ENCODE results near the gene SLC38A11. TPM values are rescaled to one million over a fixed set of nuclear protein-coding genes. Genes with fewer than 3 reads are reported as not detected.

Gene SLC38A11
- total RNA-seq, 1 experiment from 2014 or later, result not detected

GRCh38 chr2:164903204-164903603 lies 52.1 kb downstream of the SLC38A11 start:
- ChIA-PET POLR2A (interaction anchor here (0.6 to 3.2 kb wide), 7 partner anchors 10 to 163 kb away, joined by 3 to 26 read pairs (median 5); partner anchors contain the start of gene COBLL1), CTCF (interaction anchor here (0.6 to 3.8 kb wide), 4 partner anchors 12 to 274 kb away, joined by 3 to 30 read pairs (median 4); partner anchors contain the start of gene COBLL1)
- intact Hi-C loops (cut with micrococcal nuclease), result no loop called here
- Mint-ChIP-seq H3K27me3 (ENCODE audit: insufficient read depth, unreplicated experiment) (no peaks in the 10 kb centered on the region), H3K4me3 (ENCODE audit: unreplicated experiment) (no peak overlapping the region), H3K27ac (ENCODE audit: low read depth, unreplicated experiment) (no peak overlapping the region), H3K9me3 (ENCODE audit: unreplicated experiment) (no peaks in the 10 kb centered on the region), H3K36me3 (ENCODE audit: insufficient read depth, unreplicated experiment) (no peaks in the 10 kb centered on the region), H3K4me1 (ENCODE audit: insufficient read depth, unreplicated experiment) (peaks cover 23% of the 10 kb centered on the region)
- peak; percentile 59 for DNase-seq (ENCODE audit: unreplicated experiment)
- no peak for TF ChIP-seq CTCF (IDR thresholded peaks at IDR 0.05; ENCODE audit: unreplicated experiment)
- no TSS peak for BruUV-seq (replicated peaks)

GRCh38 chr2:164899121-164899520 lies 56.2 kb downstream of the SLC38A11 start:
- no peaks in the 10 kb centered on the region for H3K36me3 Mint-ChIP-seq (ENCODE audit: insufficient read depth, unreplicated experiment)

GRCh38 chr2:164898475-164898874 lies 56.9 kb downstream of the SLC38A11 start:
- no peaks in the 10 kb centered on the region for H3K9me3 Mint-ChIP-seq (ENCODE audit: unreplicated experiment)
- no peak for DNase-seq (ENCODE audit: unreplicated experiment)
- H3K36me3 Mint-ChIP-seq (ENCODE audit: insufficient read depth, unreplicated experiment), result no peaks in the 10 kb centered on the region
- intact Hi-C loops (cut with micrococcal nuclease), result no loop called here
- CTCF ChIA-PET, result interaction anchor here (2.3 kb wide), 1 partner anchor 55 kb away, joined by 11 read pairs; no protein-coding TSS in a partner anchor
- no peak overlapping the region for H3K4me3 Mint-ChIP-seq (ENCODE audit: unreplicated experiment)
- POLR2A ChIA-PET, result interaction anchor here (1.1 to 1.4 kb wide), 2 partner anchors 12 to 15 kb away, joined by 4 to 8 read pairs; no protein-coding TSS in a partner anchor
- H3K27me3 Mint-ChIP-seq (ENCODE audit: insufficient read depth, unreplicated experiment), result no peaks in the 10 kb centered on the region
- peaks cover 22% of the 10 kb centered on the region for H3K4me1 Mint-ChIP-seq (ENCODE audit: insufficient read depth, unreplicated experiment)
- H3K27ac Mint-ChIP-seq (ENCODE audit: low read depth, unreplicated experiment), result no peak overlapping the region
- TF ChIP-seq CTCF (IDR thresholded peaks at IDR 0.05; ENCODE audit: unreplicated experiment), result no peak
- BruUV-seq (replicated peaks), result no TSS peak

More at GRCh38 chr2:164899121-164899520, 56.2 kb downstream of the SLC38A11 start:
- no peak overlapping the region for H3K27ac Mint-ChIP-seq (ENCODE audit: low read depth, unreplicated experiment)
- ChIA-PET POLR2A (interaction anchor here (0.9 to 1.4 kb wide), 3 partner anchors 11 to 57 kb away, joined by 3 to 8 read pairs (median 4); partner anchors contain the start of gene COBLL1), CTCF (interaction anchor here (2.3 kb wide), 1 partner anchor 55 kb away, joined by 11 read pairs; no protein-coding TSS in a partner anchor)
- no TSS peak for BruUV-seq (replicated peaks)
- no peak for TF ChIP-seq CTCF (IDR thresholded peaks at IDR 0.05; ENCODE audit: unreplicated experiment)
- no peak for DNase-seq (ENCODE audit: unreplicated experiment)
- H3K4me3 Mint-ChIP-seq (ENCODE audit: unreplicated experiment), result no peak overlapping the region
- no peaks in the 10 kb centered on the region for H3K27me3 Mint-ChIP-seq (ENCODE audit: insufficient read depth, unreplicated experiment)
- no peaks in the 10 kb centered on the region for H3K9me3 Mint-ChIP-seq (ENCODE audit: unreplicated experiment)
- intact Hi-C loops (cut with micrococcal nuclease), result no loop called here
- H3K4me1 Mint-ChIP-seq (ENCODE audit: insufficient read depth, unreplicated experiment), result peaks cover 28% of the 10 kb centered on the region

GRCh38 chr2:164897469-164898260 lies 57.7 kb downstream of the SLC38A11 start:
- Mint-ChIP-seq H3K27me3 (ENCODE audit: insufficient read depth, unreplicated experiment) (no peaks in the 10 kb centered on the region), H3K4me3 (ENCODE audit: unreplicated experiment) (no peak overlapping the region), H3K27ac (ENCODE audit: low read depth, unreplicated experiment) (peak overlapping the region; percentile 85), H3K36me3 (ENCODE audit: insufficient read depth, unreplicated experiment) (no peaks in the 10 kb centered on the region), H3K9me3 (ENCODE audit: unreplicated experiment) (no peaks in the 10 kb centered on the region), H3K4me1 (ENCODE audit: insufficient read depth, unreplicated experiment) (peaks cover 15% of the 10 kb centered on the region)
- POLR2A ChIA-PET, result interaction anchor here (2.1 to 2.4 kb wide), 2 partner anchors 50 to 56 kb away, joined by 12 to 13 read pairs; partner anchors contain the start of gene COBLL1
- no peak for DNase-seq (ENCODE audit: unreplicated experiment)
- no peak for TF ChIP-seq CTCF (IDR thresholded peaks at IDR 0.05; ENCODE audit: unreplicated experiment)
- intact Hi-C loops (cut with micrococcal nuclease), result no loop called here
- no TSS peak for BruUV-seq (replicated peaks)
- CTCF ChIA-PET, result interaction anchor here (0.6 to 2.3 kb wide), 5 partner anchors 29 to 337 kb away, joined by 3 to 11 read pairs (median 3); partner anchors contain the start of gene COBLL1

All from MCF 10A (cell line).